Kidney (tissue), 14 donors: ENCODE measurements around the gene TMEM129. TPM values are rescaled to one million over a fixed set of nuclear protein-coding genes. Genes with fewer than 3 reads are reported as not detected.

Experiments used
- DNase-seq, 5 donors: peaks; one replicate each; pipeline ENCODE4 v3.0.0-alpha.2; 2013 to 2020
- FAIRE-seq: peaks from 2 replicates; lab custom pipeline; 2012; peaks lifted over from hg19 to GRCh38; lab: Jason Lieb, UNC
- H3K27ac ChIP-seq, 2 donors: one replicate each; pipeline ENCODE4 v1.7.0; 2013; ENCODE audit warnings: low read depth in 2 of 2, low read length in 2 of 2, inconsistent platforms in 1 of 2
- H3K27me3 ChIP-seq: one replicate; pipeline ENCODE4 v1.7.1; 2013; ENCODE audit warnings: low read length, inconsistent platforms; ENCODE audit not compliant: control insufficient read depth, insufficient read depth
- H3K36me3 ChIP-seq, 3 donors: one replicate each; pipeline versions ENCODE4 v1.7.0 to v1.7.1; 2013; ENCODE audit warnings: low read length in 3 of 3, control low read depth in 1 of 3, inconsistent platforms in 1 of 3; ENCODE audit not compliant: insufficient read depth in 3 of 3, control insufficient read depth in 2 of 3
- H3K4me1 ChIP-seq, 3 donors: one replicate each; pipeline versions ENCODE4 v1.7.0 to v1.7.1; 2013; ENCODE audit warnings: low read length in 3 of 3, inconsistent platforms in 1 of 3, low read depth in 1 of 3; ENCODE audit not compliant: control insufficient read depth in 2 of 3, insufficient read depth in 2 of 3
- H3K4me3 ChIP-seq, 3 donors: one replicate each; pipeline versions ENCODE4 v1.7.0 to v1.8.1; 2013; ENCODE audit warnings: low read length in 3 of 3, control low read depth in 1 of 3, inconsistent platforms in 1 of 3
- H3K9ac ChIP-seq, 3 donors: one replicate each; pipeline versions ENCODE4 v1.7.0 to v1.7.1; 2013; ENCODE audit warnings: low read length in 3 of 3, control low read depth in 1 of 3, inconsistent platforms in 1 of 3
- H3K9me3 ChIP-seq, 3 donors: one replicate each; pipeline versions ENCODE4 v1.7.0 to v1.7.1; 2013; ENCODE audit warnings: low read length in 3 of 3, control low read depth in 1 of 3, inconsistent platforms in 1 of 3; ENCODE audit not compliant: control insufficient read depth in 2 of 3, insufficient read depth in 1 of 3
- CTCF ChIP-seq: IDR thresholded peaks from 3 replicates; pipeline ENCODE4 v1.5.1; 2012; ENCODE audit warnings: mild to moderate bottlenecking, moderate library complexity, borderline replicate concordance; ENCODE audit not compliant: insufficient read depth; ENCODE audit errors: extremely low read depth
- intact Hi-C: fragments of 100-400 bp; cut with DNase I; formaldehyde crosslinking; loops from one replicate; pipeline ENCODE4 v1.11.1; 2022
- polyA plus RNA-seq: library from polyadenylated mRNA; stranded (reverse); fragments of 350-450 nt; fragmentation: Illumina TruSeq; extraction: RNeasy Lipid Tissue Mini Kit (QIAGEN cat#74804); gene quantifications from one replicate; pipeline ENCODE4 v1.2.3, GENCODE V29; 2014; ENCODE audit warnings: low read depth, low replicate concordance; ENCODE audit not compliant: insufficient read depth
- total RNA-seq: library from RNA; stranded (reverse); fragmentation: NEBNext Ultra II Directional; extraction: Animal tissue kit (Norgen Biotek cat#: 25700); gene quantifications from one replicate; pipeline ENCODE4 v1.2.1, GENCODE V29; 2021
- donor health status: control.
- donor health status: control.
- donor health status: control.
- donor health status: control.
- donor health status: control.
- donor health status: DM: yes; HTN: yes; CAD: no.
- donor health status: Normal renal cell carcinoma (clear cell type).

TMEM129 gene
- total and polyA plus RNA-seq, 2 donors from 2014 or later = 48.2 to 60.0 TPM

GRCh38 chr4:1770245-1770644, 49.1 kb upstream of the TMEM129 start:
- FAIRE-seq (no peak), DNase-seq (peak in 4 of 5 donors; percentile 51 to 79 (median 70))
- H3K27me3 ChIP-seq = no peaks in the 10 kb centered on the region
- no peaks in the 10 kb centered on the region for H3K9me3 ChIP-seq
- TF ChIP-seq CTCF = no peak
- H3K4me3 ChIP-seq = no peak overlapping the region
- H3K36me3 ChIP-seq = no peaks in the 10 kb centered on the region
- no peak overlapping the region for H3K9ac ChIP-seq
- H3K4me1 ChIP-seq = peaks cover 0 to 17% (median 3%) of the 10 kb centered on the region in 3 donors
- H3K27ac ChIP-seq = no peak overlapping the region
- intact Hi-C loops = no loop called here

- Histone ChIP-seq H3K27me3 (no peaks in the 10 kb centered on the region), H3K27ac (no peak overlapping the region), H3K4me3 (no peak overlapping the region), H3K4me1 (peaks cover 0 to 17% (median 3%) of the 10 kb centered on the region in 3 donors), H3K36me3 (no peaks in the 10 kb centered on the region), H3K9ac (no peak overlapping the region), H3K9me3 (no peaks in the 10 kb centered on the region)
- FAIRE-seq (no peak), DNase-seq (no peak)
- no peak for TF ChIP-seq CTCF
- intact Hi-C loops = no loop called here
Measured at GRCh38 chr4:1769692-1770091, 48.6 kb upstream of the TMEM129 start.

GRCh38 chr4:1768367-1769034, 47.4 kb upstream of the TMEM129 start:
- Histone ChIP-seq H3K27me3 (no peaks in the 10 kb centered on the region), H3K9me3 (no peaks in the 10 kb centered on the region), H3K4me3 (peak overlapping the region in 1 of 3 donors; percentile 13), H3K9ac (peak overlapping the region in 1 of 3 donors; percentile 7), H3K36me3 (no peaks in the 10 kb centered on the region), H3K27ac (peak overlapping the region in 1 of 2 donors; percentile 63), H3K4me1 (peaks cover 0 to 20% (median 3%) of the 10 kb centered on the region in 3 donors)
- DNase-seq (peak in 4 of 5 donors; percentile 70 to 86 (median 80)), FAIRE-seq (no peak)
- no peak for TF ChIP-seq CTCF
- intact Hi-C loops = no loop called here
